Lung (tissue), 12 donors: ENCODE data around the gene ERMARD. TPM values are rescaled to one million over a fixed set of nuclear protein-coding genes. Genes with fewer than 3 reads are reported as not detected.

Source experiments
- ATAC-seq: fragments of 200-7000 bp; cut with Tn5 transposase; one replicate; pipeline ENCODE4 v1.9.1; 2020; ENCODE audit warnings: moderate number of reproducible peaks; ENCODE audit not compliant: insufficient read depth, low FRiP score
- DNase-seq, 3 donors: peaks; one replicate each; pipeline ENCODE4 v3.0.0-alpha.2; 2013 to 2017
- H3K27ac ChIP-seq, 2 donors: one replicate each; pipeline ENCODE4 v1.5.1; 2013; ENCODE audit warnings: mild to moderate bottlenecking in 2 of 2, moderate library complexity in 2 of 2, control low read depth in 1 of 2, inconsistent platforms in 1 of 2, low read depth in 1 of 2, low read length in 1 of 2
- H3K27me3 ChIP-seq, 3 donors: one replicate each; pipeline ENCODE4 v1.5.1; 2013; ENCODE audit warnings: low read length in 2 of 3; ENCODE audit not compliant: control insufficient read depth in 3 of 3, insufficient read depth in 3 of 3
- H3K36me3 ChIP-seq, 4 donors: one replicate each; pipeline ENCODE4 v1.5.1; 2013; ENCODE audit warnings: low read length in 4 of 4, mild to moderate bottlenecking in 1 of 4, moderate library complexity in 1 of 4; ENCODE audit not compliant: control insufficient read depth in 4 of 4, insufficient read depth in 4 of 4
- H3K4me1 ChIP-seq, 5 donors: one replicate each; pipeline ENCODE4 v1.5.1; 2013; ENCODE audit warnings: low read length in 5 of 5, mild to moderate bottlenecking in 2 of 5, moderate library complexity in 1 of 5; ENCODE audit not compliant: control insufficient read depth in 5 of 5, insufficient read depth in 5 of 5
- H3K4me3 ChIP-seq: one replicate; pipeline ENCODE4 v1.5.1; 2013; ENCODE audit warnings: mild to moderate bottlenecking, control low read depth, moderate library complexity
- H3K9ac ChIP-seq, 2 donors: one replicate each; pipeline ENCODE4 v1.5.1; 2013; ENCODE audit warnings: low read length in 2 of 2, control low read depth in 1 of 2; ENCODE audit not compliant: insufficient read depth in 1 of 2
- H3K9me3 ChIP-seq, 4 donors: one replicate each; pipeline ENCODE4 v1.5.1; 2013; ENCODE audit warnings: low read length in 3 of 4, mild to moderate bottlenecking in 1 of 4, moderate library complexity in 1 of 4; ENCODE audit not compliant: control insufficient read depth in 4 of 4, insufficient read depth in 3 of 4
- CTCF ChIP-seq: IDR thresholded peaks from 2 replicates; pipeline ENCODE4 v1.5.1; 2012; ENCODE audit warnings: mild to moderate bottlenecking; ENCODE audit errors: control extremely low read depth, extremely low read depth
- WGBS, 2 donors: extraction: QIAGEN DNeasy Blood & Tissue Kit; methylation state at CpG; one replicate each; pipeline ENCODE4 v1.1.7; 2013; 5-methylcytosine and 5-hydroxymethylcytosine counted together
- polyA plus RNA-seq, 2 donors: library from polyadenylated mRNA; stranded (reverse); fragments of 200-250 nt; gene quantifications; one replicate each; pipeline ENCODE4 v1.2.1, GENCODE V29; 2013
- total RNA-seq, 2 donors: library from RNA; depleted of rRNA in 1 of 2; stranded (reverse); fragments of >200 nt in 1 of 2; gene quantifications; one replicate each; pipeline ENCODE4 v1.2.1, GENCODE V29; 2014 to 2021
- donor health status: control.
- donor health status: control.
- donor health status: Bipolar disorder and iron deficiency.
- donor health status: healthy.
- donor health status: DM: yes; HTN: yes; CAD: no.

ERMARD gene
- total and polyA plus RNA-seq, 4 donors, result 18.7 to 55.3 (median 32.9) TPM

- WGBS, 2 donors, result 85 to 87% methylated on average over 31 of the region's 31 CpGs
- Histone ChIP-seq H3K27me3 (peaks cover 0 to 12% (median 7%) of the 10 kb centered on the region in 3 donors), H3K27ac (no peak overlapping the region), H3K4me3 (no peak overlapping the region), H3K9ac (no peak overlapping the region), H3K9me3 (no peaks in the 10 kb centered on the region), H3K36me3 (no peaks in the 10 kb centered on the region), H3K4me1 (peaks cover 0 to 15% (median 6%) of the 10 kb centered on the region in 5 donors)
- ATAC-seq (no peak), DNase-seq (no peak)
- no peak for TF ChIP-seq CTCF
These were observed 50.2 kb downstream of the ERMARD start for GRCh38 chr6:169801396-169802160.

- no peak overlapping the region for H3K27ac ChIP-seq
- TF ChIP-seq CTCF, result no peak
- WGBS, 2 donors, result 93 to 95% methylated on average over 9 of the region's 9 CpGs
- peaks cover 0 to 11% (median 10%) of the 10 kb centered on the region in 3 donors for H3K27me3 ChIP-seq
- H3K36me3 ChIP-seq, result no peaks in the 10 kb centered on the region
- ATAC-seq (no peak), DNase-seq (no peak)
- no peak overlapping the region for H3K4me3 ChIP-seq
- H3K4me1 ChIP-seq, result peaks cover 0 to 15% (median 6%) of the 10 kb centered on the region in 5 donors
- H3K9me3 ChIP-seq, result no peaks in the 10 kb centered on the region
- no peak overlapping the region for H3K9ac ChIP-seq
These were observed 51.4 kb downstream of the ERMARD start for GRCh38 chr6:169802790-169803189.

GRCh38 chr6:169803271-169803811, 51.9 kb downstream of the ERMARD start:
- 60 to 64% methylated on average over 7 of the region's 7 CpGs for WGBS, 2 donors

More at GRCh38 chr6:169803271-169803811, 51.9 kb downstream of the ERMARD start:
- Histone ChIP-seq H3K36me3 (no peaks in the 10 kb centered on the region), H3K27me3 (peaks cover 0 to 7% (median 7%) of the 10 kb centered on the region in 3 donors), H3K27ac (no peak overlapping the region), H3K4me1 (peaks cover 0 to 15% (median 6%) of the 10 kb centered on the region in 5 donors), H3K9me3 (no peaks in the 10 kb centered on the region), H3K9ac (no peak overlapping the region), H3K4me3 (no peak overlapping the region)
- no peak for TF ChIP-seq CTCF
- no peak for ATAC-seq
- no peak for DNase-seq
